ENCODE measurements around the gene FMN1.

The FMN1 gene

DNA sequence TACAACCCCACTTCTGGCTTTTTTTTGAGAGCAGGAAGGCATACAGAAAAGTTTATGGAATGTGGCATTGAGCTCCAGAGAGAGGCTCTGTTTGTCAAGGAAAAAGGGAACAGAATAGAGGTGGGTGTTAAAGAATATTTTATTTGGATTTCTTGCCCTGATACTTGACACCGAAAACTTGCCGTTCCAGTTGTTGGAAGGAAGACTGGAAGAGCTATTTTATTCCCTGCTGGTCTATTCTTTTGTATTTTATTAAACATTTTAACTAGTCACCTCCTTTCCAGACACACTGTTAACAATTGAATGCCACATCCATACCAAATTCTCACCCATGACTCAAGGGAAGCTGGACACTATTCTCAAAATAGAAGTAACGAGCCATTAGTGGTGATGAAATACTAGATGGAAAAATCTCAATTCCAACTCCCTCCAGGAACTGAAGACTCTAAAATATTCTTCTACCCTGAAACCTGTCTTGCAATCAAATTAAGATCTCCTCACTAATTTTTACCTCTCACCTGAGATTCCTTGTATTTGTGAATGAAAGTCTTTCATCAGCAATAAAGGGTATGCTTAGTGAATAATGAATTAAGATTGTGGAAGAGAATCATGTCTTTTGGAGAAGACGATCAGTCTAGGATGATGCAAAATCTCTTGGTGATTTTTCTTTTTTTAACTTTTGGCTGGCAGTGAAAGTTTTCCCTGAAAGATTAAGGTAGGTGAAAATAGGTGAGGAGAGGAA is 448.2 kb downstream of the FMN1 start:
- TF ChIP-seq POLR2A (IDR thresholded peaks at IDR 0.05; ENCODE audit: low read depth, low read length): no peak
- no peak for FAIRE-seq
- no peak for DNase-seq (ENCODE audit: insufficient read length, low spot score)

GRCh38 chr15:32743411-32744140 is 450.9 kb downstream of the FMN1 start:
- FAIRE-seq (no peak), DNase-seq (ENCODE audit: insufficient read length, low spot score) (no peak)
- TF ChIP-seq POLR2A (IDR thresholded peaks at IDR 0.05; ENCODE audit: low read depth, low read length): no peak

GRCh38 chr15:32739522-32740063 is 454.9 kb downstream of the FMN1 start:
- no peak for DNase-seq (ENCODE audit: insufficient read length, low spot score)
- no peak for FAIRE-seq
- no peak for TF ChIP-seq POLR2A (IDR thresholded peaks at IDR 0.05; ENCODE audit: low read depth, low read length)

- TF ChIP-seq POLR2A (IDR thresholded peaks at IDR 0.05; ENCODE audit: low read depth, low read length): no peak
- DNase-seq (ENCODE audit: insufficient read length, low spot score) (no peak), FAIRE-seq (peak; percentile 15)
These were observed 455.8 kb downstream of the FMN1 start for GRCh38 chr15:32738666-32739065.

GRCh38 chr15:32737304-32737703 is 457.2 kb downstream of the FMN1 start:
- FAIRE-seq: no peak
- TF ChIP-seq POLR2A (IDR thresholded peaks at IDR 0.05; ENCODE audit: low read depth, low read length): no peak

DNA sequence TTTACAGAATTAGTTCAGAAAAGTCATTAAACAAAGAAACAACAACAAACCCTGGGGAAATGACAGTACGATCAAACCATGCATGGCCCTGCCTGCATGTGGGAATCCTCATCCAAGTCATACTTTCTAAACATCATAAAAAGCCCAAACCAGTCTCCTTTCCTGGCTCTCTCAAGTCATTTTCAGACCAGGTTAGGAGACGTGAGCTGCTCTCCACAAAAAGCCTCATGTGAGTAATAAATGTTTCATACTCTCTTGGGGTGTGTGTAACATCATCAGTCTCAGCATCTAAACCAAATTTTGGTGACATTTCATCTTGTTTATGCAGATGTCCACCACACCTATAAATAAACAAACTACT is 457.8 kb downstream of the FMN1 start:
- FAIRE-seq (no peak), DNase-seq (ENCODE audit: insufficient read length, low spot score) (no peak)
- TF ChIP-seq POLR2A (IDR thresholded peaks at IDR 0.05; ENCODE audit: low read depth, low read length): no peak

More at GRCh38 chr15:32737304-32737703, 457.2 kb downstream of the FMN1 start:
- no peak for DNase-seq (ENCODE audit: insufficient read length, low spot score)

DNA sequence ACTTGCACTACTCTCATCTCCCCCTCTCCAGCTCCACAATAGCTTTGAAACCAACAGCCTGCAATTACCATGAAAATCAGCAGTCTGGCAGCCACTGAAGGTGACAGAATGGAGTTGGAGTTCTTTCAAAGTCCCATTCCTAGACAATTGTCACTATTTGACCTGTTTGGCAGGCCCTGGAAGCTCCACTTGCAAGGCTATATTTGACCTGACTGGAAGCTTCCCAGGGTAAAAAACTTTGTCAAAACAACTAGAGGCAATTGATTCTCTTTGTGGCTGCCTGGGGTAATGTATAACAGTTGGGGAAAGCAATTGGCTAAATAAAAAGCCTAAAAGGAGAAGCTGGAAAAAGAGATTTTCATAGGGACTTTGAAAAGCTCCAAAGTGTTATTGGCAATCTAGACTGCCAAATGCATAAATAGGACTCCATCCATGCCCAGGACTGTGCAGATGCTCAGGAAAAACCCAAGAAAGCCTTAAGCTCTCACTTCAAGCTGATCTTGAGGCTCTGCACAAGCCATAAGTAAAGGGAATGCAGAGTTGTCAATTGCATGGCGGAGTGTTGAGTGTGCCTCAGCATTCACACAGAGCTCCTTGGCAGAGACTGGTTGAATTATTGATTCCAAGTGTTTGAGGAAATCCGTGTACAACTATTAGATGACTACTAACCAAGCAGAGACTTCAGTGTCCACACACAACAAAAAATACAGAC is 458.4 kb downstream of the FMN1 start:
- FAIRE-seq (no peak), DNase-seq (ENCODE audit: insufficient read length, low spot score) (no peak)
- TF ChIP-seq POLR2A (IDR thresholded peaks at IDR 0.05; ENCODE audit: low read depth, low read length): no peak

DNA sequence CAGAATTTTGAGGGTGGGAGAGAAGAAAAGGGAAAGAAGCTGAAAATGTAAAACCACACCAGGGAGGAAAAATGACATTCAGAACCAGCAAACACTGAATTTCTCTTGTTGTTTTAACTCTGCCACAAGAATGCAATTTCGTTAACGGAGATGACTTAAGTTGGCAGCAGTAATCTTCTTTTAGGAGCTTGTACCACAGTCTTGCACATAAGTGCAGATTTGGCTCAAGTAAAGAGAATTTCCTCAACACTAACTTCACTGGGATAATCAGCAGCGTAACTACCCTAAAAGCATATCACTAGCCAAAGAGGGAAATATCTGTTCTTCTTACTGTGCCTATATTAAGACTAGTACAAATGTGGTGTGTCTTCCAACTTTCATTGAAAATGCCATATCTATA is 461.2 kb downstream of the FMN1 start:
- no peak for DNase-seq (ENCODE audit: insufficient read length, low spot score)
- TF ChIP-seq POLR2A (IDR thresholded peaks at IDR 0.05; ENCODE audit: low read depth, low read length): no peak
- FAIRE-seq: no peak

DNA sequence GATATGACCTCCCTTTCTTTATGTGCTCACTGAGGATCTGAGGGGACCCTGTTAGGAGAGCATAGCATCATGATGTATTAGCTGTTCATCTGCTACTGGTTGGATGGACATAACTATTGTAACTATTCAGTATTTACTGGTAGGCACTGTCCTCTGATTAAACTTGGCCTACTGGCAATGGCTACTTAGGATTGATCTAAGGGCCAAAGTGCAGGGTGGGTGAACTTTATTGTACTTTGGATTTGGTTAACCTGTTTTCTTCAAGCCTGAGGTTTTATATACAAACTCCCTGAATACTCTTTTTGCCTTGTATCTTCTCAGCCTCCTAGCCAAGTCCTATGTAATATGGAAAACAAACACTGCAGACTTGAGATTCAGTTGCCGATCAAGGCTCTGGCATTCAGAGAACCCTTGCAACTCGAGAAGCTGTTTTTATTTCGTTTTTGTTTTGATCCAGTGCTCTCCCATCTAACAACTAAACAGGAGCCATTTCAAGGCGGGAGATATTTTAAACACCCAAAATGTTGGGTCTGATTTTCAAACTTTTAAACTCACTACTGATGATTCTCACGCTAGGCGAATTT is 461.8 kb downstream of the FMN1 start:
- FAIRE-seq: no peak
- DNase-seq (ENCODE audit: insufficient read length, low spot score): no peak
- TF ChIP-seq POLR2A (IDR thresholded peaks at IDR 0.05; ENCODE audit: low read depth, low read length): no peak

DNA sequence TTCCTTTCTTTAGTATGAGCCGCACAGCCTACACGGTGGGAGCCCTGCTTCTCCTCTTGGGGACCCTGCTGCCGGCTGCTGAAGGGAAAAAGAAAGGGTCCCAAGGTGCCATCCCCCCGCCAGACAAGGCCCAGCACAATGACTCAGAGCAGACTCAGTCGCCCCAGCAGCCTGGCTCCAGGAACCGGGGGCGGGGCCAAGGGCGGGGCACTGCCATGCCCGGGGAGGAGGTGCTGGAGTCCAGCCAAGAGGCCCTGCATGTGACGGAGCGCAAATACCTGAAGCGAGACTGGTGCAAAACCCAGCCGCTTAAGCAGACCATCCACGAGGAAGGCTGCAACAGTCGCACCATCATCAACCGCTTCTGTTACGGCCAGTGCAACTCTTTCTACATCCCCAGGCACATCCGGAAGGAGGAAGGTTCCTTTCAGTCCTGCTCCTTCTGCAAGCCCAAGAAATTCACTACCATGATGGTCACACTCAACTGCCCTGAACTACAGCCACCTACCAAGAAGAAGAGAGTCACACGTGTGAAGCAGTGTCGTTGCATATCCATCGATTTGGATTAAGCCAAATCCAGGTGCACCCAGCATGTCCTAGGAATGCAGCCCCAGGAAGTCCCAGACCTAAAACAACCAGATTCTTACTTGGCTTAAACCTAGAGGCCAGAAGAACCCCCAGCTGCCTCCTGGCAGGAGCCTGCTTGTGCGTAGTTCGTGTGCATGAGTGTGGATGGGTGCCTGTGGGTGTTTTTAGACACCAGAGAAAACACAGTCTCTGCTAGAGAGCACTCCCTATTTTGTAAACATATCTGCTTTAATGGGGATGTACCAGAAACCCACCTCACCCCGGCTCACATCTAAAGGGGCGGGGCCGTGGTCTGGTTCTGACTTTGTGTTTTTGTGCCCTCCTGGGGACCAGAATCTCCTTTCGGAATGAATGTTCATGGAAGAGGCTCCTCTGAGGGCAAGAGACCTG is 463.5 kb downstream of the FMN1 start:
- no peak for TF ChIP-seq POLR2A (IDR thresholded peaks at IDR 0.05; ENCODE audit: low read depth, low read length)
- DNase-seq (ENCODE audit: insufficient read length, low spot score) (no peak), FAIRE-seq (no peak)

DNA sequence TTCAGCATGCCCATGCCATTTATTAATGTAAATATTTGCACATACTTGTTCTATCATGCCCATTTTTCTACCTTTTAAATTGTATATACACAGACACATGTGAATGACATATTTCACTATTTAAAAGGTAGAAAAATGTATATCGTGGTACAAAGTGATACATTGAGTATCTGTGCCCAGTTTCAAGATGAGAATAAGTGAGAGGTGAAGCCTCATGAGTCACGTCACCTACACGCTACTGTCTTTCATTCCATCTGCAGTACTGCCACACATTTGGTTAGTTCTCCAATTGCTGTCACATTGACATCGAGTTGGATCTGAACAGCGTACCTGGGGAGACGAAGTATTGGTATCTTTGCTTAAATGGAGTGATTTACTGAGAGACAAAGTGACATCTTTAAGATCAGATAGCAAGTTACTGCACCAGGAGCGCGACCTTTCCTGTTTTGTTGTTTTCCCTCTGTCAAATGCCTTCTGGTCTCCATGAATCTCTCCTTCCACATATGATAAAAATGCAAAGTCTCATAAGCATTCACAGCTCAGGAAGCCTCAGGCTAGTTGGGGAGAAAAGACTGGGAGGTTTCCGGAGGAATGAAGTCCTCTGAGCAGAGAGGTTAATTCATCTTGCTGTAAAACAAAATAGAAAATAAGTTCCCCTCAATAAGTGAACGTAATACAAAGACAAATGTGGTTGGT is 464.7 kb downstream of the FMN1 start:
- TF ChIP-seq POLR2A (IDR thresholded peaks at IDR 0.05; ENCODE audit: low read depth, low read length): no peak
- DNase-seq (ENCODE audit: insufficient read length, low spot score): no peak
- no peak for FAIRE-seq

- FAIRE-seq (no peak), DNase-seq (ENCODE audit: insufficient read length, low spot score) (no peak)
- no peak for TF ChIP-seq POLR2A (IDR thresholded peaks at IDR 0.05; ENCODE audit: low read depth, low read length)
These were observed 471.2 kb downstream of the FMN1 start for GRCh38 chr15:32723171-32723948.
